OCI-LY3 (cell line): ENCODE results near the gene SOX21.

Experiments used
- H2AFZ ChIP-seq: fragments of 200-600, 300-600 bp; shearing (Covaris generic); 2 replicates; pipeline ENCODE4 v1.6.0; 2014; ENCODE audit warnings: antibody characterized with exemption, low read depth, low read length
- H3K27ac ChIP-seq: fragments of 200-600, 300-600 bp; sonication (generic); 2 replicates; pipeline ENCODE4 v1.5.1; 2014; ENCODE audit warnings: mild to moderate bottlenecking, low read length, moderate library complexity, mixed read lengths
- H3K27me3 ChIP-seq: fragments of 200-600, 300-600 bp; sonication (generic); 2 replicates; pipeline ENCODE4 v1.6.1; 2014; ENCODE audit warnings: low read depth, low read length, mixed read lengths
- H3K36me3 ChIP-seq: fragments of 200-600, 300-600 bp; sonication (generic); replicated peaks from 2 replicates; pipeline ENCODE3; 2014; ENCODE audit warnings: low read depth, low read length, mixed read lengths
- H3K4me1 ChIP-seq: fragments of 300-600, 200-600 bp; sonication (generic); 2 replicates; pipeline ENCODE4 v1.6.1; 2014; ENCODE audit warnings: low read length, mixed read lengths
- H3K4me2 ChIP-seq: fragments of 200-600, 300-600 bp; sonication (generic); 2 replicates; pipeline ENCODE4 v1.6.1; 2014; ENCODE audit warnings: low read length, mixed read lengths
- H3K4me3 ChIP-seq: fragments of 300-600, 200-600 bp; sonication (generic); 2 replicates; pipeline ENCODE4 v1.5.1; 2014; ENCODE audit warnings: antibody characterized with exemption, mild to moderate bottlenecking, low read length, moderate library complexity
- H3K79me2 ChIP-seq: fragments of 300-600, 200-600 bp; shearing (Covaris generic); 2 replicates; pipeline ENCODE4 v1.6.1; 2014; ENCODE audit warnings: mild to moderate bottlenecking, low read length, mixed read lengths
- H3K9ac ChIP-seq: fragments of 300-600, 200-600 bp; shearing (Covaris generic); 2 replicates; pipeline ENCODE4 v1.6.0; 2014; ENCODE audit warnings: mild to moderate bottlenecking, low read length, moderate library complexity
- H3K9me3 ChIP-seq: fragments of 200-600, 300-600 bp; shearing (Covaris generic); 2 replicates; pipeline ENCODE4 v1.6.1; 2014; ENCODE audit warnings: low read length, mixed read lengths; ENCODE audit not compliant: insufficient read depth
- H4K20me1 ChIP-seq: fragments of 200-600, 300-600 bp; sonication (generic); 2 replicates; pipeline ENCODE4 v1.6.1; 2016; ENCODE audit warnings: low read length, mixed read lengths; ENCODE audit not compliant: insufficient read depth
- EZH2phosphoT487 ChIP-seq: fragments of 200-600 bp; shearing (Covaris generic); IDR thresholded peaks from 2 replicates; pipeline ENCODE4 v1.6.1; 2018; ENCODE audit warnings: antibody characterized with exemption, mixed run types, low read depth
- TF ChIP-seq, protein P1 (sequence below): fragments of 200-600, 300-600 bp; sonication (generic); IDR thresholded peaks from 2 replicates; pipeline ENCODE4 v1.5.1; 2014; ENCODE audit warnings: antibody characterized with exemption, low read length, low read depth

SOX21 gene

DNA sequence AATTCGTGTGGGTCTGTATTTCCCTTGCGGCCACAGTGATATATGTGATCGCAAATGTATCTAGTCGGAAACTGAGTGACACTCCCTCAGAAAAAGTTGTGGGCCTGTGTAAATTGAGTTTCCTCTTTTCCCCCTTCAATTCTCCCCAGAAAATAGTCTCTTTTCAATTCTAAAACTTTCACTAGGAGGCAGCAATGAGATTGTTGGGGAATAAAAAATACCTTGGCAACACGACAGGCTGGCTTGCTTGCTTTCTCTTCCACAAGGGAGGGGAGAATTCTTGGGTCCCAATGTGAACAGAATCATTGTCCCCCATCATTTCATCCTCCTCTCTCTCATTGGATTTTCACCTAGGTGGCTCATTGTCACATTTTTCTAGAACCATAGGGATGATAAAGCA lies 3.7 kb upstream of the SOX21 start:
- no peak overlapping the region for H3K4me2 ChIP-seq
- no peak overlapping the region for H3K27ac ChIP-seq
- H3K4me1 ChIP-seq, result no peaks in the 10 kb centered on the region
- no peaks in the 10 kb centered on the region for H3K9me3 ChIP-seq
- TF ChIP-seq, protein P1, sequence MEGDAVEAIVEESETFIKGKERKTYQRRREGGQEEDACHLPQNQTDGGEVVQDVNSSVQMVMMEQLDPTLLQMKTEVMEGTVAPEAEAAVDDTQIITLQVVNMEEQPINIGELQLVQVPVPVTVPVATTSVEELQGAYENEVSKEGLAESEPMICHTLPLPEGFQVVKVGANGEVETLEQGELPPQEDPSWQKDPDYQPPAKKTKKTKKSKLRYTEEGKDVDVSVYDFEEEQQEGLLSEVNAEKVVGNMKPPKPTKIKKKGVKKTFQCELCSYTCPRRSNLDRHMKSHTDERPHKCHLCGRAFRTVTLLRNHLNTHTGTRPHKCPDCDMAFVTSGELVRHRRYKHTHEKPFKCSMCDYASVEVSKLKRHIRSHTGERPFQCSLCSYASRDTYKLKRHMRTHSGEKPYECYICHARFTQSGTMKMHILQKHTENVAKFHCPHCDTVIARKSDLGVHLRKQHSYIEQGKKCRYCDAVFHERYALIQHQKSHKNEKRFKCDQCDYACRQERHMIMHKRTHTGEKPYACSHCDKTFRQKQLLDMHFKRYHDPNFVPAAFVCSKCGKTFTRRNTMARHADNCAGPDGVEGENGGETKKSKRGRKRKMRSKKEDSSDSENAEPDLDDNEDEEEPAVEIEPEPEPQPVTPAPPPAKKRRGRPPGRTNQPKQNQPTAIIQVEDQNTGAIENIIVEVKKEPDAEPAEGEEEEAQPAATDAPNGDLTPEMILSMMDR, result peak; percentile 37
- TF ChIP-seq EZH2phosphoT487, result no peak
- H2AFZ ChIP-seq, result no peak overlapping the region
- no peaks in the 10 kb centered on the region for H3K79me2 ChIP-seq
- H4K20me1 ChIP-seq, result no peaks in the 10 kb centered on the region
- H3K4me3 ChIP-seq, result no peak overlapping the region
- no peaks in the 10 kb centered on the region for H3K36me3 ChIP-seq
- H3K9ac ChIP-seq, result no peak overlapping the region
- no peaks in the 10 kb centered on the region for H3K27me3 ChIP-seq

DNA sequence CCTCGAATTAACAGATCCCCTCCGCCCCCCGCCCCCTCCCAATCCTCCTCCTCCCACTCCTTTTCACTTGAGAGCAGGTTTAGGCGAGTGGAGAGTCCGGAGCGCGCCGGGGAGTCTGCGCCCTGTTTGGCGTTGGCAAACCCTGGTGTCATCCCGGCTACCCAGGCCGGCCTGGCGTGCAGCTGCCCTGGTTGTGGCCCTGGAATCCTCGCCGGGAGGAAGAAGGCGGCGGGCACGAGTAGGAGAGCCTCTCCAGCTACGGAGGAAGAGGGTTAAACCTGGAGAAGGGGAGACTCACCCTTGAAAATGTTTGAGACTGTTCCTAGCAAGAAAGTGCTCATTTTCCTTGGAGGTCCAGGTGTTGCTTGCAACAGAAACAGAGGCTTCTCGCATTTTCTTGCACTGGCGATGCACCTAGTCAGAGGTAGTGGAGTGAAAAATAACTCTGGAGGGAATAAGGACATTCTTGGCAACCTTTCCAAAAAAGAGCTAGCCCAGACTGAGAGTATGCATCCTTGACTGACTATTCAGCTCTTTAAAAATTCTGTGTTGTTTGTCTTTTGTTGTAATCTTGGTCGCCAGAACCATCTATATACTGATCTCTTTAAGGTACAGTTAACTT lies 1.3 kb upstream of the SOX21 start:
- H3K4me2 ChIP-seq, result no peak overlapping the region
- H3K27ac ChIP-seq, result no peak overlapping the region
- no peaks in the 10 kb centered on the region for H3K36me3 ChIP-seq
- no peak overlapping the region for H2AFZ ChIP-seq
- H3K79me2 ChIP-seq, result no peaks in the 10 kb centered on the region
- H3K4me1 ChIP-seq, result no peaks in the 10 kb centered on the region
- no peak overlapping the region for H3K9ac ChIP-seq
- no peaks in the 10 kb centered on the region for H3K27me3 ChIP-seq
- no peaks in the 10 kb centered on the region for H4K20me1 ChIP-seq
- TF ChIP-seq, protein P1, result no peak
- TF ChIP-seq EZH2phosphoT487, result no peak
- H3K9me3 ChIP-seq, result no peaks in the 10 kb centered on the region
- no peak overlapping the region for H3K4me3 ChIP-seq

DNA sequence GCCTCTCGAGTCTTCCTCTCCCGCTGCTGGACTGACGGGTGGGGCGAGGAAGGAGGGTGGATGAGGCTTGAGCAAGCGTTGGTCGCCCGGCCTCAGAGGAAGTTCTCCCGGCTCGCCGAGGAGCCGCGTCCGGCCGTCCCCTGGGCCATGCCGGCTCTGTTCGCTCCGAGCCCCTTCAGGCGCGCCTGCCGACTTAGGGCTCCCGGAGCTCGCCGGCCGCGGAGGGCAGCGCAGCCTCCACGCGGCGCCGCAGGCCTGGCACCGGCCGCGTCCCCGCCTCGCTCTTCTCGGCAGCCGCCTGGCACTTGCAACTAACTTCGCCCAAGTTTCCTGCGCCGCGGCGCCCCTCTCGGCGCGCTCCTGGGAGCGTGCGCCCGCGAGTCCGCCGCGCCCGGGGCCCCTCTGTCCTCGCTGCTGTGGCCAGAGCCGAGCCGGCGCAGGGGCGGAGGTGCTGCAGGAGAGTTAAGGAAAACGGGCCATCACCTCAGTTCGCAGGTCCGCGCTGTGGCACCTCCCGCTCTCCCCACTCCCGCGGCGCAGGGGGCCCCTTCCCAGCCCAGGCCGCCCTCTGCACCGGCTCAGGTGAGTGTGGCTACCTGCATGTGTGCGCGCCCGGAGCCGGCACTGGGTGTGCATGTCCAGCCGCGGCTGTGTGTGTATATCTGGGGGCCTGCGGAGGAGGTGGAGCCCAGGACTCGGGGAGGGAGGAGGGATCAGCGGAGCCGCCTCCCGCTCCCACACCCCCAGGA lies 641 bp upstream of the SOX21 start:
- H4K20me1 ChIP-seq, result no peaks in the 10 kb centered on the region
- H3K79me2 ChIP-seq, result no peaks in the 10 kb centered on the region
- H3K9me3 ChIP-seq, result no peaks in the 10 kb centered on the region
- H3K36me3 ChIP-seq, result no peaks in the 10 kb centered on the region
- H2AFZ ChIP-seq, result no peak overlapping the region
- no peaks in the 10 kb centered on the region for H3K27me3 ChIP-seq
- no peak overlapping the region for H3K4me2 ChIP-seq
- TF ChIP-seq, protein P1, result no peak
- TF ChIP-seq EZH2phosphoT487, result no peak
- H3K9ac ChIP-seq, result no peak overlapping the region
- no peak overlapping the region for H3K4me3 ChIP-seq
- no peaks in the 10 kb centered on the region for H3K4me1 ChIP-seq
- H3K27ac ChIP-seq, result no peak overlapping the region

DNA sequence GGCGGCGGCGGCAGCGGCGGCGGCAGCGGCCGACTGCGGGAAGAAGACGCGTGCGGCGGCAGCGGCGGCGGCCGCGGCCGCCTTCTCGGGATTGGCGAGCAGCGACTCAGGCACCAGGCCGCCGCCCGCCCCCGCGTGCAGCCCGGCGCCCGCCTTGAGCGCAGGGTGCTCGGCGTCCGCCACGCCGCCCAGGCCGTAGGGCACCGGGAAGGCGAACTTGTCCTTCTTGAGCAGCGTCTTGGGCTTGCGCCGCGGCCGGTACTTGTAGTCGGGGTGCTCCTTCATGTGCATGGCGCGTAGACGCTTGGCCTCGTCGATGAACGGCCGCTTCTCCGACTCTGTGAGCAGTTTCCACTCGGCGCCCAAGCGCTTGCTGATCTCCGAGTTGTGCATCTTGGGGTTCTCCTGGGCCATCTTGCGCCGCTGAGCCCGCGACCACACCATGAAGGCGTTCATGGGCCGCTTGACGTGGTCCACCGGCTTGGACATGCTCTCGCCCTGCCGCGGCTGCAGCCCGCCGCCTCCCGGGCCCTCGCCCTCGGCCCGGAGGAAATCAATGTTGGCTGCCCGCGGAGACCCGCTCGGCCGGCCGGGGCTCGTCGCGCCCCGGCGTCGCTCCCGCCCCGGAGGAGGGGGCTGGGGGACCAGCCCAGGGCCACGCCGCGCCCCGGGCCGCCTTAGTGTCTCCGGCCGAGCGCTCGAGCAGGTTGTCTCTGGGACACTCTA lies 621 bp downstream of the SOX21 start:
- Histone ChIP-seq H2AFZ (no peak overlapping the region), H3K4me1 (no peaks in the 10 kb centered on the region), H3K36me3 (no peaks in the 10 kb centered on the region), H3K27me3 (no peaks in the 10 kb centered on the region), H3K79me2 (no peaks in the 10 kb centered on the region), H3K9ac (no peak overlapping the region), H3K4me3 (no peak overlapping the region), H3K9me3 (no peaks in the 10 kb centered on the region), H3K27ac (no peak overlapping the region), H4K20me1 (no peaks in the 10 kb centered on the region), H3K4me2 (no peak overlapping the region)
- no peak for TF ChIP-seq EZH2phosphoT487
- TF ChIP-seq, protein P1, result no peak
